Endothelial cell of umbilical vein (primary cell): ENCODE results near the gene ATP5ME. TPM values are rescaled to one million over a fixed set of nuclear protein-coding genes. Genes with fewer than 3 reads are reported as not detected.

Experiments used
- BruUV-seq: library from RNA; stranded (reverse); fragments of 400-500 nt; replicated peaks from 2 replicates; lab custom pipeline; 2021; lab: Mats Ljungman, UMichigan
- CTCF ChIA-PET: fragments of 300-600, 350-600 bp; sonication (Branson Sonifier 250); formaldehyde crosslinking; loops from one replicate; lab custom pipeline; 2021; ENCODE audit warnings: antibody characterized with exemption, inconsistent platforms; lab: Charles Lee
- POLR2A ChIA-PET: fragments of 300-600, 350-600 bp; sonication (Branson Sonifier 250); formaldehyde crosslinking; loops from one replicate; lab custom pipeline; 2021; ENCODE audit warnings: antibody characterized with exemption, inconsistent platforms; lab: Charles Lee
- DNase-seq: peaks from one replicate; pipeline ENCODE4 v3.0.0-alpha.2; 2011; ENCODE audit warnings: low read depth, low spot score
- FAIRE-seq: peaks from 2 replicates; lab custom pipeline; 2011; peaks lifted over from hg19 to GRCh38; lab: Jason Lieb, UNC
- H2AFZ ChIP-seq: 2 replicates; pipeline ENCODE4 v1.6.0; 2012; ENCODE audit warnings: low read depth, low read length, control low read depth, inconsistent platforms
- H3K27ac ChIP-seq: 2 replicates; pipeline ENCODE4 v1.5.1; 2011; ENCODE audit warnings: low read depth, mild to moderate bottlenecking, control low read depth, low read length, moderate library complexity; ENCODE audit not compliant: insufficient read depth
- H3K27me3 ChIP-seq, 2 experiments: 2 replicates each; pipeline versions ENCODE4 v1.6.0 to v1.6.1; 2011; ENCODE audit warnings: low read length in 2 of 2, mixed read lengths in 1 of 2; ENCODE audit not compliant: control insufficient read depth in 2 of 2, insufficient read depth in 2 of 2
- H3K36me3 ChIP-seq, 2 experiments: 2 replicates in 1 of 2; 3 replicates in 1 of 2; pipeline ENCODE4 v1.5.1; 2011; ENCODE audit warnings: low read length in 2 of 2, mild to moderate bottlenecking in 1 of 2, moderate library complexity in 1 of 2; ENCODE audit not compliant: control insufficient read depth in 2 of 2, insufficient read depth in 2 of 2; ENCODE audit errors: extremely low read depth in 1 of 2
- H3K4me1 ChIP-seq: 3 replicates; pipeline ENCODE4 v1.5.1; 2011; ENCODE audit warnings: mild to moderate bottlenecking, low read length; ENCODE audit not compliant: control insufficient read depth, insufficient read depth; ENCODE audit errors: extremely low read depth
- H3K4me2 ChIP-seq: 2 replicates; pipeline ENCODE4 v1.6.1; 2011; ENCODE audit warnings: low read length, control low read depth, mixed read lengths; ENCODE audit not compliant: insufficient read depth
- H3K4me3 ChIP-seq, 3 experiments: fragments of 200-600 bp in 1 of 3; sonication (generic), shearing (Covaris generic) in 1 of 3; replicated peaks in 1 of 3; 2 replicates each; pipeline ENCODE4 v1.5.1; 2011 to 2016; ENCODE audit warnings: control low read depth in 3 of 3, low read length in 3 of 3, mild to moderate bottlenecking in 2 of 3, inconsistent platforms in 1 of 3, low read depth in 1 of 3, moderate library complexity in 1 of 3; ENCODE audit not compliant: insufficient read depth in 1 of 3
- H3K79me2 ChIP-seq: 2 replicates; pipeline ENCODE4 v1.6.0; 2012; ENCODE audit warnings: low read length, inconsistent platforms; ENCODE audit not compliant: control insufficient read depth, insufficient read depth
- H3K9ac ChIP-seq: replicated peaks from 2 replicates; pipeline ENCODE3; 2011; ENCODE audit warnings: low read length, control low read depth; ENCODE audit not compliant: insufficient read depth; ENCODE audit errors: extremely low read depth
- H3K9me1 ChIP-seq: replicated peaks from 3 replicates; pipeline ENCODE4 v1.6.0; 2011; ENCODE audit warnings: mild to moderate bottlenecking, low read length; ENCODE audit not compliant: control insufficient read depth, insufficient read depth; ENCODE audit errors: extremely low read depth
- H3K9me3 ChIP-seq: replicated peaks from 2 replicates; pipeline ENCODE4 v1.5.1; 2012; ENCODE audit warnings: low read length, inconsistent platforms; ENCODE audit not compliant: control insufficient read depth, insufficient read depth
- H4K20me1 ChIP-seq: replicated peaks from 2 replicates; pipeline ENCODE3; 2011; ENCODE audit warnings: mild to moderate bottlenecking, low read length; ENCODE audit not compliant: control insufficient read depth, insufficient read depth; ENCODE audit errors: extremely low read depth
- EZH2 ChIP-seq: IDR thresholded peaks from 2 replicates; pipeline ENCODE4 v1.6.1; 2012; ENCODE audit warnings: borderline replicate concordance, low read depth, mild to moderate bottlenecking, moderate library complexity, low read length, inconsistent platforms; ENCODE audit not compliant: severe bottlenecking
- FOS ChIP-seq: IDR thresholded peaks from 2 replicates; pipeline ENCODE4 v1.6.1; 2011; ENCODE audit warnings: mild to moderate bottlenecking, low read length, moderate library complexity, borderline replicate concordance; ENCODE audit not compliant: insufficient read depth
- GATA2 ChIP-seq: IDR thresholded peaks from 2 replicates; pipeline ENCODE4 v1.7.0; 2011; ENCODE audit warnings: low read depth, mild to moderate bottlenecking, moderate library complexity, mixed read lengths, low read length; ENCODE audit not compliant: insufficient read length, insufficient read depth
- JUN ChIP-seq: IDR thresholded peaks from 2 replicates; pipeline ENCODE4 v1.6.1; 2011; ENCODE audit warnings: borderline replicate concordance, low read depth; ENCODE audit not compliant: insufficient read length, insufficient read depth
- MYC ChIP-seq: IDR thresholded peaks from one replicate; pipeline ENCODE4 v1.6.1; 2011; ENCODE audit warnings: mild to moderate bottlenecking, low read depth, low read length
- POLR2A ChIP-seq: IDR thresholded peaks from 2 replicates; pipeline ENCODE4 v1.6.1; 2012; ENCODE audit warnings: low read depth, mild to moderate bottlenecking, control low read depth, low read length
- POLR2AphosphoS5 ChIP-seq: IDR thresholded peaks from 2 replicates; pipeline ENCODE4 v1.6.1; 2012; ENCODE audit warnings: low read depth, mild to moderate bottlenecking, control low read depth, low read length, moderate library complexity; ENCODE audit not compliant: insufficient read depth
- dilution Hi-C: fragments of 300-500 bp; cut with MboI; formaldehyde crosslinking; loops from one replicate; pipeline ENCODE4 v1.15.0; 2019; ENCODE audit warnings: low sequenced_read_pairs; ENCODE audit not compliant: extremely low pct_ligation_motif_present
- intact Hi-C: fragments of 100-400 bp; cut with micrococcal nuclease; formaldehyde crosslinking; loops from one replicate; pipeline ENCODE4 v1.10.0; 2022
- polyA plus RNA-seq, 4 experiments: library from polyadenylated mRNA; depleted of rRNA in 3 of 4; stranded (reverse) in 3 of 4; unstranded in 1 of 4; fragments of >200 nt; gene quantifications; 2 replicates each; pipeline versions ENCODE4 v1.2.1 to v1.2.3, GENCODE V29; 2011 to 2012; ENCODE audit warnings: missing spikeins in 1 of 4
- total RNA-seq: library from RNA; stranded (reverse); gene quantifications from 2 replicates; pipeline ENCODE4 v1.2.3, GENCODE V29; 2021
- TF ChIP-seq, protein P1 (sequence below): IDR thresholded peaks from 2 replicates; pipeline ENCODE4 v1.6.1; 2011; ENCODE audit not compliant: insufficient read depth, insufficient read length
- TF ChIP-seq, protein P2 (sequence below), 2 donors: IDR thresholded peaks; 1 replicate in 1 of 2; 2 replicates in 1 of 2; pipeline ENCODE4 v1.5.1; 2011; ENCODE audit warnings: low read length in 2 of 2, mild to moderate bottlenecking in 2 of 2, moderate library complexity in 2 of 2, control low read depth in 1 of 2, inconsistent platforms in 1 of 2, low read depth in 1 of 2; ENCODE audit not compliant: insufficient read depth in 1 of 2; ENCODE audit errors: extremely low read depth in 1 of 2

Gene ATP5ME
- total and polyA plus RNA-seq, 2 donors (not counting 3 experiments of a cell fraction or from before 2014, with no cell fraction given): 303 to 304 TPM

DNA sequence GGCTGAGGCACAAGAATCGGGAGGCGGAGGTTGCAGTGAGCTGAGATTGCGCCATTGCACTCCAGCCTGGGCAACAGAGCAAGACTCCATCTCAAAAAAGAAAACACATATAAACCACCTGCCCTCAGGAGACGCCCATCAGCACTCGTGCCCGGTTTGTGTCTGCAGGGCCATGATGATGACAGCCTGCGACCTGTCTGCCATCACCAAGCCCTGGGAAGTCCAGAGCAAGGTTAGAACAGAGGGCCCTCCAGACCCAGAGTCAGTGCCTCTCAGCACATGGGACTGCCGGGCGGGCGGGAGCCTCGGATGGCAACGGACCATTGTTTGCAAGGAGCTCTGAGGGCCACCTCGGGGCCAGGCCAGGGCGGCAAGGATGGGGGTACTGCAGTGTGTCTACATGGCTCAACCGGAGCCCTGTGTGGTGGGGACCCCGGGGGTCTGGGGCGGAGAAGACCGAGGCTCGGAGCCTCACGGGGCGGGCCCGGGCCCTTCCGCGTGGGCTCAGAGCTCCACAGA is 9.3 kb downstream of the ATP5ME start:
- Histone ChIP-seq H3K79me2 (no peaks in the 10 kb centered on the region), H3K27ac (no peak overlapping the region), H2AFZ (no peak overlapping the region), H3K4me2 (no peak overlapping the region), H4K20me1 (no peaks in the 10 kb centered on the region), H3K27me3 (peaks cover 0 to 5% of the 10 kb centered on the region in 2 experiments), H3K9me1 (no peaks in the 10 kb centered on the region), H3K9me3 (no peaks in the 10 kb centered on the region), H3K9ac (no peak overlapping the region), H3K4me1 (no peaks in the 10 kb centered on the region), H3K36me3 (no peaks in the 10 kb centered on the region), H3K4me3 (no peak overlapping the region)
- FAIRE-seq (no peak), DNase-seq (no peak)
- CTCF ChIA-PET: no interaction called here
- dilution Hi-C loops (no loop called here), intact Hi-C loops (no loop called here)
- no TSS peak for BruUV-seq
- POLR2A ChIA-PET: no interaction called here
- TF ChIP-seq EZH2 (no peak), POLR2AphosphoS5 (no peak), MYC (no peak), JUN (no peak), POLR2A (no peak), FOS (no peak), GATA2 (no peak)
- TF ChIP-seq, protein P1, sequence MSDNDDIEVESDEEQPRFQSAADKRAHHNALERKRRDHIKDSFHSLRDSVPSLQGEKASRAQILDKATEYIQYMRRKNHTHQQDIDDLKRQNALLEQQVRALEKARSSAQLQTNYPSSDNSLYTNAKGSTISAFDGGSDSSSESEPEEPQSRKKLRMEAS: no peak
- TF ChIP-seq, protein P2, sequence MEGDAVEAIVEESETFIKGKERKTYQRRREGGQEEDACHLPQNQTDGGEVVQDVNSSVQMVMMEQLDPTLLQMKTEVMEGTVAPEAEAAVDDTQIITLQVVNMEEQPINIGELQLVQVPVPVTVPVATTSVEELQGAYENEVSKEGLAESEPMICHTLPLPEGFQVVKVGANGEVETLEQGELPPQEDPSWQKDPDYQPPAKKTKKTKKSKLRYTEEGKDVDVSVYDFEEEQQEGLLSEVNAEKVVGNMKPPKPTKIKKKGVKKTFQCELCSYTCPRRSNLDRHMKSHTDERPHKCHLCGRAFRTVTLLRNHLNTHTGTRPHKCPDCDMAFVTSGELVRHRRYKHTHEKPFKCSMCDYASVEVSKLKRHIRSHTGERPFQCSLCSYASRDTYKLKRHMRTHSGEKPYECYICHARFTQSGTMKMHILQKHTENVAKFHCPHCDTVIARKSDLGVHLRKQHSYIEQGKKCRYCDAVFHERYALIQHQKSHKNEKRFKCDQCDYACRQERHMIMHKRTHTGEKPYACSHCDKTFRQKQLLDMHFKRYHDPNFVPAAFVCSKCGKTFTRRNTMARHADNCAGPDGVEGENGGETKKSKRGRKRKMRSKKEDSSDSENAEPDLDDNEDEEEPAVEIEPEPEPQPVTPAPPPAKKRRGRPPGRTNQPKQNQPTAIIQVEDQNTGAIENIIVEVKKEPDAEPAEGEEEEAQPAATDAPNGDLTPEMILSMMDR (IDR thresholded peaks at IDR 0.05; ENCODE audit: extremely low read depth in 1 of 2, insufficient read depth in 1 of 2, low read depth in 1 of 2, low read length in 2 of 2): no peak
